ENCODE measurements around the gene CD40. TPM values are rescaled to one million over a fixed set of nuclear protein-coding genes. Genes with fewer than 3 reads are reported as not detected.

Gene CD40
- total and polyA plus RNA-seq, 10 of the 15 experiments (the other 5 are each of a cell fraction or from before 2014, with no cell fraction given): 40.8 to 193 (median 89.5) TPM

- DNase-seq (ENCODE audit: low read depth, low spot score) (no peak), ATAC-seq (no peak), FAIRE-seq (no peak)
- Histone ChIP-seq H3K27ac (ENCODE audit: control insufficient read depth, insufficient read depth) (no peak overlapping the region), H4K20me1 (ENCODE audit: control insufficient read depth, insufficient read depth) (no peaks in the 10 kb centered on the region), H3K79me2 (ENCODE audit: control insufficient read depth, insufficient read depth, low read length) (peaks cover 2% of the 10 kb centered on the region), H3K9me3 (replicated peaks; ENCODE audit: control insufficient read depth, insufficient read depth, low read length) (no peaks in the 10 kb centered on the region), H3K9ac (ENCODE audit: control insufficient read depth, insufficient read depth, low read length) (no peak overlapping the region), H3K4me1 (ENCODE audit: control insufficient read depth, insufficient read depth, low read length) (peaks cover 34% of the 10 kb centered on the region), H2AFZ (ENCODE audit: control insufficient read depth, low read depth, low read length) (no peak overlapping the region), H3K4me2 (ENCODE audit: control insufficient read depth, insufficient read depth) (no peak overlapping the region), H3K4me3 (no peak overlapping the region), H3K27me3 (replicated peaks in 1 of 2; ENCODE audit: control insufficient read depth in 2 of 2, insufficient read depth in 2 of 2, low read length in 1 of 2) (no peaks in the 10 kb centered on the region), H3K36me3 (ENCODE audit: control insufficient read depth in 2 of 2, insufficient read depth in 2 of 2, low read length in 1 of 2) (no peaks in the 10 kb centered on the region)
- no TSS peak for BruUV-seq (replicated peaks)
- ChIA-PET CTCF (no interaction called here), RAD21 (ENCODE audit: unreplicated experiment) (no interaction called here), POLR2A (no interaction called here), SMC1A (ENCODE audit: uncharacterized antibody, unreplicated experiment) (no interaction called here)
- in situ Hi-C loops (cut with MboI): loop anchor here (10.0 kb wide), 1 partner anchor 748 kb away; the partner anchor contains the start of gene SYS1
- TF ChIP-seq SMARCA5 (IDR thresholded peaks at IDR 0.05) (no peak), ZNF217 (IDR thresholded peaks at IDR 0.05) (no peak), CEBPZ (IDR thresholded peaks at IDR 0.05; ENCODE audit: low read depth, low read length) (no peak), IKZF1 (conservative IDR thresholded peaks at IDR 0.05) (no peak)
- 50% methylated on average over 3 of the region's 3 CpGs for WGBS (ENCODE audit: insufficient coverage, insufficient replicate concordance, low lambda C conversion rate, missing lambda C conversion rate)
- intact Hi-C loops (cut with micrococcal nuclease; ENCODE audit: unreplicated experiment): no loop called here
Observed at GRCh38 chr20:46113113-46113470, 5.0 kb upstream of the CD40 start.

- Histone ChIP-seq H3K4me2 (ENCODE audit: control insufficient read depth, insufficient read depth) (no peak overlapping the region), H3K9ac (ENCODE audit: control insufficient read depth, insufficient read depth, low read length) (no peak overlapping the region), H3K9me3 (replicated peaks; ENCODE audit: control insufficient read depth, insufficient read depth, low read length) (no peaks in the 10 kb centered on the region), H3K79me2 (ENCODE audit: control insufficient read depth, insufficient read depth, low read length) (peaks cover 16% of the 10 kb centered on the region), H3K4me1 (ENCODE audit: control insufficient read depth, insufficient read depth, low read length) (peaks cover 23% of the 10 kb centered on the region), H3K27me3 (replicated peaks in 1 of 2; ENCODE audit: control insufficient read depth in 2 of 2, insufficient read depth in 2 of 2, low read length in 1 of 2) (no peaks in the 10 kb centered on the region), H4K20me1 (ENCODE audit: control insufficient read depth, insufficient read depth) (no peaks in the 10 kb centered on the region), H3K27ac (ENCODE audit: control insufficient read depth, insufficient read depth) (no peak overlapping the region), H3K4me3 (no peak overlapping the region), H3K36me3 (ENCODE audit: control insufficient read depth in 2 of 2, insufficient read depth in 2 of 2, low read length in 1 of 2) (no peaks in the 10 kb centered on the region), H2AFZ (ENCODE audit: control insufficient read depth, low read depth, low read length) (no peak overlapping the region)
- intact Hi-C loops (cut with micrococcal nuclease; ENCODE audit: unreplicated experiment) (no loop called here), in situ Hi-C loops (cut with MboI) (loop anchor here (10.0 kb wide), 1 partner anchor 750 kb away; the partner anchor contains the start of gene SYS1)
- RAD21 ChIA-PET (ENCODE audit: unreplicated experiment): interaction anchor here (0.8 kb wide), 1 partner anchor 16 kb away, joined by 3 read pairs; no protein-coding TSS in a partner anchor
- POLR2A ChIA-PET: no interaction called here
- CTCF ChIA-PET: interaction anchor here (1.8 kb wide), 1 partner anchor 14 kb away, joined by 4 read pairs; no protein-coding TSS in a partner anchor
- SMC1A ChIA-PET (ENCODE audit: uncharacterized antibody, unreplicated experiment): no interaction called here
- ATAC-seq (no peak), DNase-seq (ENCODE audit: low read depth, low spot score) (no peak), FAIRE-seq (no peak)
- WGBS (ENCODE audit: insufficient coverage, insufficient replicate concordance, low lambda C conversion rate, missing lambda C conversion rate): 96% methylated on average over 2 of the region's 2 CpGs
- BruUV-seq (replicated peaks): no TSS peak
- TF ChIP-seq FOS (IDR thresholded peaks at IDR 0.05; ENCODE audit: borderline replicate concordance, extremely low read depth, insufficient read length): no peak
- no peak for TF ChIP-seq HDAC2 (IDR thresholded peaks at IDR 0.05)
Observed at GRCh38 chr20:46114449-46114848, 3.7 kb upstream of the CD40 start.

Measured in GM12878 (cell line).